AG10803 (cell line): ENCODE measurements around the gene TGFBR2.
"Not testable (repeated sequence)": the region's sequence is repeated elsewhere in the genome, so short reads cannot be mapped to it uniquely, and the experiment has no call there.

Source experiments
- DNase-seq: peaks from one replicate; pipeline ENCODE4 v3.0.0; 2010; ENCODE audit warnings: low read depth
- H3K4me3 ChIP-seq: 2 replicates; pipeline ENCODE4 v1.5.1; 2011; ENCODE audit warnings: mild to moderate bottlenecking, low read length, control low read depth
- TF ChIP-seq, protein P1 (sequence below): conservative IDR thresholded peaks from 2 replicates; pipeline ENCODE4 v1.5.1; 2011; ENCODE audit warnings: mild to moderate bottlenecking, low read length, control low read depth, inconsistent platforms

The TGFBR2 gene

DNA sequence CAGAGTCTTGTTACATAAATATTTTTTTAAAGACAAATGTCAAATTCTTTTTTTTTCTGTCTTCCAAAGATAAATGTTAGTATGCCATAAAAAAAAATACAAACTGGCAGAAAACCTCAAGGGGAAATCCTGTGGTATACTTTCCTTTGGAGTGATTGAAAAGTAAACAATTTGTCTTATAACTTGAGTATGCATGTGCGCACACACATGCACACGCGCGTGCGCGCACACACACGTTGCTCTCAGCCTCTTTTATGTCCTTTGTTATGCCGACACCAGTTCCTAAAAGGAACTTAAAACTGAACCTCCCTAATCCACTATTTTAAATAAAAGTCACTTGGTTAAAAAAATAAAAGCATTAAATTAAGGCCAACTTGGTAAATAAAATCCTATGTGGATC lies 58.1 kb downstream of the TGFBR2 start:
- TF ChIP-seq, protein P1, sequence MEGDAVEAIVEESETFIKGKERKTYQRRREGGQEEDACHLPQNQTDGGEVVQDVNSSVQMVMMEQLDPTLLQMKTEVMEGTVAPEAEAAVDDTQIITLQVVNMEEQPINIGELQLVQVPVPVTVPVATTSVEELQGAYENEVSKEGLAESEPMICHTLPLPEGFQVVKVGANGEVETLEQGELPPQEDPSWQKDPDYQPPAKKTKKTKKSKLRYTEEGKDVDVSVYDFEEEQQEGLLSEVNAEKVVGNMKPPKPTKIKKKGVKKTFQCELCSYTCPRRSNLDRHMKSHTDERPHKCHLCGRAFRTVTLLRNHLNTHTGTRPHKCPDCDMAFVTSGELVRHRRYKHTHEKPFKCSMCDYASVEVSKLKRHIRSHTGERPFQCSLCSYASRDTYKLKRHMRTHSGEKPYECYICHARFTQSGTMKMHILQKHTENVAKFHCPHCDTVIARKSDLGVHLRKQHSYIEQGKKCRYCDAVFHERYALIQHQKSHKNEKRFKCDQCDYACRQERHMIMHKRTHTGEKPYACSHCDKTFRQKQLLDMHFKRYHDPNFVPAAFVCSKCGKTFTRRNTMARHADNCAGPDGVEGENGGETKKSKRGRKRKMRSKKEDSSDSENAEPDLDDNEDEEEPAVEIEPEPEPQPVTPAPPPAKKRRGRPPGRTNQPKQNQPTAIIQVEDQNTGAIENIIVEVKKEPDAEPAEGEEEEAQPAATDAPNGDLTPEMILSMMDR = no peak

DNA sequence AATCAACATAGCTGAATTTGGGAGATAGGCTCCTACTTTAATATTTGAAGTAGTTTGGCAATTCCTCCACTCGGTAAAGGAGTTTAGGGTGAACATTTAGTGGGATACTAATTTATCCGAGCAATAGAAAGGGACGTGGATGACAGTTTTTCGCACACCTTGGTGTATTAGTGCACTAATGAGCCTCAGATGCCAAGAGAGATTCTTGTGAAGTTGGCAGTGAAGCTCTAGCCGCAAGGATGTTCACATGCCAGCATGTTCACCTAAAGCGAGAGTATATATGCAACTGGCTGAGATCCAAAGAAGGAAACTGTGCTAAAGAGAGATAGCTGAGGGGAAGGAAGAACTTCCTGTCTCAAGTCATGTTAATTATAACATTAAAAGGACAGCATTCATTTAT lies 58.5 kb downstream of the TGFBR2 start:
- TF ChIP-seq, protein P1 = no peak
- DNase-seq = no peak
- no peak overlapping the region for H3K4me3 ChIP-seq

More for the DNA sequence above, 58.1 kb downstream of the TGFBR2 start:
- no peak overlapping the region for H3K4me3 ChIP-seq
- no peak for DNase-seq

DNA sequence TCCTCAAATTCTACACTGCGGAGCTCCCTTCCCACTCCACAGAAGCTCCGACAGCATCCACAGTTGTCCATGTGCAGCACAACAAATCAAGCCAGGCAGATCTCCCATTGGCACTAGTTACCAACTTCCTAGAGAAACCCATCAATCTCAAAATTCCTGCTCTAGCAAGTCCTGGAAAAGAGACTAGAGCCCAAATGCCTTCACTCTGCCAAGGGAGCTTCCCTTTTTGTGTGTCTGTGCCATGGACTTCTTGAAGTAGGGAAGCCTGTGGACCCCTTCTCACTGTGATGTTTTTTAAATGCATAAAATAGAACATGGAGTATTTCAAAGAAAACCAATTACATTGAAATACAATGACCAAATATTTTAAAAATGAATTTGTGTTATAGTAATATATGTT lies 59.1 kb downstream of the TGFBR2 start:
- no peak overlapping the region for H3K4me3 ChIP-seq
- TF ChIP-seq, protein P1 = no peak
- no peak for DNase-seq

DNA sequence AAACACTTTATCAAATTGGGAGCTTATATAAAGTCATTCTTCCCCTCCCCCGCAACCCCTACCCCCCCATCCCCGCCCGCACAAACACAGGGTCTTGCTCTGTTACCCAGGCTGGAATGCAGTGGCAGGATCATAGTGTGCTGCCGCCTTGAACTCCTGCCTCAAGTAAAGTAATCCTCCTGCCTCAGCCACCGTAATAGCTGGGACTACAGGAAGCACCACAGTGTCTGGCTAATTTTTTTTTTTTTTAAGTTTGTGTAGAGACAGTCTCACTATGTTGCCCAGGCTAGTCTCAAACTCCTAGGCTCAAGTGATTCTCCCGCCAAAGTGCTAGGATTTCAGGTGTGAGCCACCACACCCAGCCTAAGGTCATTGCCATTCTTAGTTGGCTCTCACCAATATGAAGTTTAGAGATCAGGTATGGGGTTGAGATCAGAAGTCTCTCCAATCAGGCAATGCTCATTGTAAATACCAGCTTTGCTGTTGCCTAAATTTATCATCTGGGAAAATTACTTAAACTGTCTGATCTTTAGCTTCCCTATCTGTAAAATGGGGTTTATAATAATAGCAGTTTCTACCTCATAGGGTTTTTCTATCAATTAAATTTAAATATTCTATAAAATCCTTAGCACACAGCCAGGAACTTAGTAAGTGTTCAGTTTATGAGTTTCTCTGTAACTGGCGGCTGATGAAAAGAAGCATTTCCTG lies 60.3 kb downstream of the TGFBR2 start:
- TF ChIP-seq, protein P1 = no peak
- no peak for DNase-seq
- H3K4me3 ChIP-seq = no peak overlapping the region

DNA sequence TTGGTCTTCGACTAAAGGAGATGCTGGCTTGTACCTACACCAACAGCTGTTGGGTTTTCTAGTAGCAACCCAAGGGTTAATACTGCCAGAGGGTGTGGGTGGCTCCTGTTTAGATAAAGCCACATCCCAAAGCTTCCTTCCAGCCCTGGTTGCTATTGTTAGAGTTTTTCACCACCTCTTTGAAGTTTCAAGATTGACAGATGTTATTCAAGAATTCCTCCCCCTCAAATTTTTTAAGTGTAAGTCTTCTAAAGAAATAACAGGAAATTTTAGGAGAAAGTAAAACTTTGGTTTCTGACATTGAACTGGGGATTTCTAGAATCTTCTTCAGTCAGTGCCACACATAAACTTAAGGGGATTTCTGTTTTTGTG lies 60.9 kb downstream of the TGFBR2 start:
- DNase-seq = no peak

DNA sequence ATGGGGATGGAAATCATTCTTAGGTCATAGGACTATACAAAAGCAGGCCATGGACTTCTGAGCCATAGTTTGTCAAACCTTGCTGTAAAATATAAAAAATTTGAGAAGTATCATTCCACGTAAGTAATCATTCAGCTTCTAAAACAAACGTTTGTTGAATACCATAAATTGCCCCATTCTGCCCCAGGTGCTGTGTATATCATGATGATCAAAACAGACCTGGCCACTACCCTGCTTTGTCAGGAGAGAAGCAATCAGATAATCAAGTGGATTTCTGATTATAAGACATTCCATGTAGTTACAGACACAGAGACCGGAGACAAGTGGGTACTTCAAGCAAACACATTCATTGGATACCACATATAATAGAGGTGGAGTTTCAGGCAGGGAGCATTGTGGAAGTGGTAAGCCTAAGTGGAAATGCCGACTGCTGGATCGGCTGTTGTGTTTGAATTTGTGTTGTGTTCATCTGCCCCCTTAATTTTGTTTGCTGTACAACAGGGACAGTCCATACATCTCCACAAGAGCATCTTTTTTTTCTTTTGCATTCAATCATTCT lies 61.7 kb downstream of the TGFBR2 start:
- TF ChIP-seq, protein P1 = no peak
- no peak for DNase-seq
- no peak overlapping the region for H3K4me3 ChIP-seq

More for the DNA sequence above, 60.9 kb downstream of the TGFBR2 start:
- TF ChIP-seq, protein P1 = no peak
- no peak overlapping the region for H3K4me3 ChIP-seq

DNA sequence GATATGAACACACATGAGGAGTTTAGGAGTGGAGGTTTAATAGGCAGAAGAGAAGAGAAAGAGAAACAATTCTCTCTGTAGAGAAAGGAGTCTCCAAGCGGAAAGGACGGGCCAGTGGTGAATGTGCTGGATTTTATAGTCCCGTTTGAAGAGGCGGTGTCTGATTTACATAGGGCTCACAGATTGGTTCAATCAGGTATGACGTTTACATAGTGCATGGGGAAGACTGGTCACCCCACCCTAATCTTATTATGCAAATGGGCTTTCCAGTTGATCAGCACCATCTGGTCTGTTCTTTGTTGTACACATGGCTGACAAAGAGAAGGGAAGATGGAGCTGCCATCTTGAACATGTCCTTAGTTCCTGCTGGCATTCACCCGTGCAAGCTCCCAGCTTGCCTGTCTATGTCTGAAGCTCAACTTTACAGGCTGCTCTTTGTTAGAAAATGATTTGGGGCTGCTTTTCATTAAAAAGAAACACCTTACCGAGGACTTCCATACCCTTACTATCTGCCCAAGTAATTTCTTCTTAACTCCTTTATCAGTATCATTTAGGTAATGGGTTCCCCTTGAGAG lies 63.0 kb downstream of the TGFBR2 start:
- not testable (repeated sequence) for DNase-seq, H3K4me3 ChIP-seq
